GM23338 (cell line): ENCODE measurements around the gene TLR5. TPM values are rescaled to one million over a fixed set of nuclear protein-coding genes. Genes with fewer than 3 reads are reported as not detected.

Source experiments
- ATAC-seq: fragments of 200-7000 bp; cut with Tn5 transposase; 3 replicates; pipeline ENCODE4 v1.9.1; 2020
- DNase-seq: peaks from one replicate; pipeline ENCODE4 v3.0.0-alpha.2; 2015; ENCODE audit warnings: low spot score
- H2AFZ ChIP-seq: fragments of 200-600 bp; sonication (generic); 2 replicates; pipeline ENCODE4 v1.8.0; 2016; ENCODE audit warnings: antibody characterized with exemption, mild to moderate bottlenecking, moderate library complexity
- H3F3A ChIP-seq: fragments of 200-600 bp; sonication (generic); replicated peaks from 2 replicates; pipeline ENCODE4 v1.8.0; 2017; ENCODE audit warnings: antibody characterized with exemption, mixed run types, low read depth
- H3K27ac ChIP-seq: fragments of 200-600 bp; sonication (generic); 2 replicates; pipeline ENCODE4 v1.6.1; 2016; ENCODE audit warnings: low read depth
- H3K27me3 ChIP-seq: fragments of 200-600 bp; sonication (generic); 2 replicates; pipeline ENCODE4 v1.8.0; 2016; ENCODE audit warnings: mild to moderate bottlenecking, mixed run types, moderate library complexity; ENCODE audit not compliant: insufficient read depth
- H3K36me3 ChIP-seq: fragments of 200-600 bp; sonication (generic); 2 replicates; pipeline ENCODE4 v1.8.0; 2016; ENCODE audit warnings: mild to moderate bottlenecking; ENCODE audit not compliant: insufficient read depth
- H3K4me1 ChIP-seq: fragments of 200-600 bp; sonication (generic); 2 replicates; pipeline ENCODE4 v1.8.0; 2016; ENCODE audit warnings: mild to moderate bottlenecking, moderate library complexity; ENCODE audit not compliant: insufficient read depth
- H3K4me2 ChIP-seq: fragments of 200-600 bp; sonication (generic); 2 replicates; pipeline ENCODE4 v1.7.1; 2017; ENCODE audit warnings: mixed run types
- H3K4me3 ChIP-seq: fragments of 200-600 bp; sonication (generic); 2 replicates; pipeline ENCODE4 v1.6.1; 2016; ENCODE audit warnings: mixed run types
- H3K79me2 ChIP-seq: fragments of 200-600 bp; sonication (generic); replicated peaks from 2 replicates; pipeline ENCODE4 v1.8.0; 2017; ENCODE audit warnings: mild to moderate bottlenecking; ENCODE audit not compliant: insufficient read depth
- H3K9me2 ChIP-seq: fragments of 200-600 bp; sonication (generic); 2 replicates; pipeline ENCODE4 v1.8.0; 2017; ENCODE audit not compliant: insufficient read depth
- H4K20me1 ChIP-seq: fragments of 200-600 bp; sonication (generic); replicated peaks from 2 replicates; pipeline ENCODE4 v1.8.0; 2017; ENCODE audit warnings: mild to moderate bottlenecking; ENCODE audit not compliant: insufficient read depth
- H3K27ac Mint-ChIP-seq: 2 replicates; pipeline ENCODE4 v1.8.0; 2020; ENCODE audit warnings: inconsistent platforms, mild to moderate bottlenecking, moderate library complexity, mixed read lengths
- H3K27me3 Mint-ChIP-seq: 3 replicates; pipeline ENCODE4 v1.8.0; 2022; ENCODE audit warnings: low read depth, mild to moderate bottlenecking, moderate library complexity, mixed read lengths, inconsistent platforms; ENCODE audit not compliant: insufficient read depth, poor library complexity
- H3K36me3 Mint-ChIP-seq: 3 replicates; pipeline ENCODE4 v1.8.0; 2021; ENCODE audit warnings: low read depth, mild to moderate bottlenecking, inconsistent platforms, moderate library complexity, mixed read lengths
- H3K4me1 Mint-ChIP-seq: 3 replicates; pipeline ENCODE4 v1.8.0; 2020; ENCODE audit warnings: mild to moderate bottlenecking, inconsistent platforms, mixed read lengths
- H3K4me3 Mint-ChIP-seq: 3 replicates; pipeline ENCODE4 v1.8.0; 2021; ENCODE audit warnings: moderate library complexity, mild to moderate bottlenecking, inconsistent platforms, mixed read lengths
- H3K9me3 Mint-ChIP-seq: 3 replicates; pipeline ENCODE4 v1.8.0; 2020; ENCODE audit warnings: moderate library complexity, mild to moderate bottlenecking, inconsistent platforms, mixed read lengths
- EZH2phosphoT487 ChIP-seq: fragments of 200-600 bp; sonication (generic); IDR thresholded peaks from one replicate; pipeline ENCODE4 v1.8.1; 2018; ENCODE audit warnings: antibody characterized with exemption; ENCODE audit not compliant: unreplicated experiment
- NANOG ChIP-seq: IDR thresholded peaks from 2 replicates; pipeline ENCODE4 v1.6.1; 2016; ENCODE audit warnings: antibody characterized with exemption, borderline replicate concordance
- POLR2AphosphoS5 ChIP-seq: IDR thresholded peaks from 2 replicates; pipeline ENCODE4 v1.6.1; 2016; ENCODE audit warnings: antibody characterized with exemption, low read depth
- STAT1 ChIP-seq: IDR thresholded peaks from one replicate; pipeline ENCODE4 v1.6.1; 2016; ENCODE audit warnings: antibody characterized with exemption; ENCODE audit not compliant: unreplicated experiment
- polyA plus RNA-seq: library from polyadenylated mRNA; unstranded; fragments of >200 nt; fragmentation: Nextera tagmentation; extraction: Ambion mirVana; gene quantifications from 2 replicates; pipeline ENCODE4 v1.2.1, GENCODE V29; 2016
- total RNA-seq: library from RNA; depleted of rRNA; stranded (reverse); fragments of >200 nt; shearing (Covaris generic); gene quantifications from 2 replicates; pipeline ENCODE4 v1.2.3, GENCODE V29; 2014
- TF ChIP-seq, protein P1 (sequence below): IDR thresholded peaks from one replicate; pipeline ENCODE4 v1.6.1; 2018; ENCODE audit warnings: antibody characterized with exemption; ENCODE audit not compliant: unreplicated experiment
- TF ChIP-seq, protein P2 (sequence below), 2 experiments: fragments of 200-600 bp in 1 of 2; sonication (generic) in 1 of 2; conservative IDR thresholded peaks; 2 replicates each; pipeline versions ENCODE4 v1.5.1 to v1.6.1; 2016 to 2017; ENCODE audit warnings: antibody characterized with exemption in 2 of 2, low read depth in 2 of 2, mild to moderate bottlenecking in 2 of 2, moderate library complexity in 1 of 2
- TF ChIP-seq, protein P3 (sequence below): IDR thresholded peaks from 2 replicates; pipeline ENCODE4 v1.6.1; 2016; ENCODE audit warnings: antibody characterized with exemption
- TF ChIP-seq, protein P4 (sequence below): fragments of 250-450 bp; sonication (Bioruptor Pico); IDR thresholded peaks from 2 replicates; pipeline ENCODE4 v1.5.0; 2020; ENCODE audit warnings: mild to moderate bottlenecking, moderate library complexity

TLR5 gene
- total and polyA plus RNA-seq, 2 experiments from 2014 or later, result 0.10 to 0.39 TPM

DNA sequence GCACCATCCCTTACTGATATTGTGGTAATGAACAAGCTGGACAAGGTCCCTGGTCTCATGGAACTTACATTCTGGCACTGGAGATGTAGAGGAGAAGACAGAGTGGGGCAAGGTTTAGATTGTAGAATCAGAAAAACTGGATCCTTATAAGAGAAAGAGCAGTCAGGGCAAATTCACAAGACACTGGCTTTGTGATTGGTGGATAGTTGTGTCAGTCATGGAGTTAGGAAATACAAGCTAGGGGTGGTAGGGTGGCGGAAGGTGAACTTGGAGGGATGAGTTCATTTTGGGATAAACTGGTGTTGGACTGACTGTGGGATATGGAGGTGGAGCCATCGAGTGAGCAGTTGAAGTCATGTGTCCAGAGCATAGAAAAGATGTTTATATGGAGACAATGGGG lies 3.7 kb upstream of the TLR5 start (continued):
- TF ChIP-seq, protein P1, sequence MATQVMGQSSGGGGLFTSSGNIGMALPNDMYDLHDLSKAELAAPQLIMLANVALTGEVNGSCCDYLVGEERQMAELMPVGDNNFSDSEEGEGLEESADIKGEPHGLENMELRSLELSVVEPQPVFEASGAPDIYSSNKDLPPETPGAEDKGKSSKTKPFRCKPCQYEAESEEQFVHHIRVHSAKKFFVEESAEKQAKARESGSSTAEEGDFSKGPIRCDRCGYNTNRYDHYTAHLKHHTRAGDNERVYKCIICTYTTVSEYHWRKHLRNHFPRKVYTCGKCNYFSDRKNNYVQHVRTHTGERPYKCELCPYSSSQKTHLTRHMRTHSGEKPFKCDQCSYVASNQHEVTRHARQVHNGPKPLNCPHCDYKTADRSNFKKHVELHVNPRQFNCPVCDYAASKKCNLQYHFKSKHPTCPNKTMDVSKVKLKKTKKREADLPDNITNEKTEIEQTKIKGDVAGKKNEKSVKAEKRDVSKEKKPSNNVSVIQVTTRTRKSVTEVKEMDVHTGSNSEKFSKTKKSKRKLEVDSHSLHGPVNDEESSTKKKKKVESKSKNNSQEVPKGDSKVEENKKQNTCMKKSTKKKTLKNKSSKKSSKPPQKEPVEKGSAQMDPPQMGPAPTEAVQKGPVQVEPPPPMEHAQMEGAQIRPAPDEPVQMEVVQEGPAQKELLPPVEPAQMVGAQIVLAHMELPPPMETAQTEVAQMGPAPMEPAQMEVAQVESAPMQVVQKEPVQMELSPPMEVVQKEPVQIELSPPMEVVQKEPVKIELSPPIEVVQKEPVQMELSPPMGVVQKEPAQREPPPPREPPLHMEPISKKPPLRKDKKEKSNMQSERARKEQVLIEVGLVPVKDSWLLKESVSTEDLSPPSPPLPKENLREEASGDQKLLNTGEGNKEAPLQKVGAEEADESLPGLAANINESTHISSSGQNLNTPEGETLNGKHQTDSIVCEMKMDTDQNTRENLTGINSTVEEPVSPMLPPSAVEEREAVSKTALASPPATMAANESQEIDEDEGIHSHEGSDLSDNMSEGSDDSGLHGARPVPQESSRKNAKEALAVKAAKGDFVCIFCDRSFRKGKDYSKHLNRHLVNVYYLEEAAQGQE, result no peak
- TF ChIP-seq, protein P2, sequence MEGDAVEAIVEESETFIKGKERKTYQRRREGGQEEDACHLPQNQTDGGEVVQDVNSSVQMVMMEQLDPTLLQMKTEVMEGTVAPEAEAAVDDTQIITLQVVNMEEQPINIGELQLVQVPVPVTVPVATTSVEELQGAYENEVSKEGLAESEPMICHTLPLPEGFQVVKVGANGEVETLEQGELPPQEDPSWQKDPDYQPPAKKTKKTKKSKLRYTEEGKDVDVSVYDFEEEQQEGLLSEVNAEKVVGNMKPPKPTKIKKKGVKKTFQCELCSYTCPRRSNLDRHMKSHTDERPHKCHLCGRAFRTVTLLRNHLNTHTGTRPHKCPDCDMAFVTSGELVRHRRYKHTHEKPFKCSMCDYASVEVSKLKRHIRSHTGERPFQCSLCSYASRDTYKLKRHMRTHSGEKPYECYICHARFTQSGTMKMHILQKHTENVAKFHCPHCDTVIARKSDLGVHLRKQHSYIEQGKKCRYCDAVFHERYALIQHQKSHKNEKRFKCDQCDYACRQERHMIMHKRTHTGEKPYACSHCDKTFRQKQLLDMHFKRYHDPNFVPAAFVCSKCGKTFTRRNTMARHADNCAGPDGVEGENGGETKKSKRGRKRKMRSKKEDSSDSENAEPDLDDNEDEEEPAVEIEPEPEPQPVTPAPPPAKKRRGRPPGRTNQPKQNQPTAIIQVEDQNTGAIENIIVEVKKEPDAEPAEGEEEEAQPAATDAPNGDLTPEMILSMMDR (conservative IDR thresholded peaks at IDR 0.05; ENCODE audit: low read depth in 2 of 2), result no peak
- no peak for TF ChIP-seq POLR2AphosphoS5
- TF ChIP-seq NANOG, result no peak
- TF ChIP-seq, protein P3, sequence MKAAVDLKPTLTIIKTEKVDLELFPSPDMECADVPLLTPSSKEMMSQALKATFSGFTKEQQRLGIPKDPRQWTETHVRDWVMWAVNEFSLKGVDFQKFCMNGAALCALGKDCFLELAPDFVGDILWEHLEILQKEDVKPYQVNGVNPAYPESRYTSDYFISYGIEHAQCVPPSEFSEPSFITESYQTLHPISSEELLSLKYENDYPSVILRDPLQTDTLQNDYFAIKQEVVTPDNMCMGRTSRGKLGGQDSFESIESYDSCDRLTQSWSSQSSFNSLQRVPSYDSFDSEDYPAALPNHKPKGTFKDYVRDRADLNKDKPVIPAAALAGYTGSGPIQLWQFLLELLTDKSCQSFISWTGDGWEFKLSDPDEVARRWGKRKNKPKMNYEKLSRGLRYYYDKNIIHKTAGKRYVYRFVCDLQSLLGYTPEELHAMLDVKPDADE, result no peak

DNA sequence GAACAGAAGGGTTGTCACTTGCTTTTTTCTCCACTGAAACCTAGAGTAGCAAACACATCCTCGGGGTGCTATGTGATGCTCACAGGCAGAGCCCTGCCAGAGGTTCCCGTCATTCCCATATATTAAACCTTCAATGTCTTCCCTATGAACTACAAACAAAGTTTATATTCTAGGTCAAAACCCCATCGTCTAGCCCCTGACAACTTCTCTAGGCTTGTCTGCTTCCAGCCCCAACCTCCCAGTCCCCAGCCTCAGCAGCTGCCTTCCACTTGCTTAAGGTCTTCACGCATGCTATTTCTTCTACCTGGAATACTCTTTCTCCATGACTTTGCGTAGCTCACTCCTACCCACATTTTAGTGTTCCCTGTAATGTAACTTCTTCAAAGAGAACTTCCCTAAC lies 1.9 kb upstream of the TLR5 start:
- Mint-ChIP-seq H3K36me3 (no peaks in the 10 kb centered on the region), H3K4me1 (peaks cover 21% of the 10 kb centered on the region), H3K27ac (no peak overlapping the region), H3K27me3 (peaks cover 9% of the 10 kb centered on the region), H3K9me3 (peaks cover 6% of the 10 kb centered on the region; the same call in 2 of the 3 replicates), H3K4me3 (no peak overlapping the region)
- Histone ChIP-seq H3F3A (0 out of 2 replicates have a peak, but pooled peaks cover 10% of the 10 kb centered on the region), H4K20me1 (no peaks in the 10 kb centered on the region), H3K27ac (no peak overlapping the region), H3K4me1 (peaks cover 6% of the 10 kb centered on the region), H3K27me3 (0 out of 2 replicates have a peak, but pooled peaks cover 9% of the 10 kb centered on the region), H3K36me3 (no peaks in the 10 kb centered on the region), H3K9me2 (no peaks in the 10 kb centered on the region), H3K79me2 (no peaks in the 10 kb centered on the region), H3K4me3 (no peak overlapping the region), H3K4me2 (no peak overlapping the region), H2AFZ (no peak overlapping the region)
- DNase-seq (no peak), ATAC-seq (no peak)
- no peak for TF ChIP-seq STAT1
- TF ChIP-seq, protein P2 (conservative IDR thresholded peaks at IDR 0.05; ENCODE audit: low read depth in 2 of 2), result no peak
- no peak for TF ChIP-seq EZH2phosphoT487
- TF ChIP-seq, protein P3, result no peak
- TF ChIP-seq, protein P4, sequence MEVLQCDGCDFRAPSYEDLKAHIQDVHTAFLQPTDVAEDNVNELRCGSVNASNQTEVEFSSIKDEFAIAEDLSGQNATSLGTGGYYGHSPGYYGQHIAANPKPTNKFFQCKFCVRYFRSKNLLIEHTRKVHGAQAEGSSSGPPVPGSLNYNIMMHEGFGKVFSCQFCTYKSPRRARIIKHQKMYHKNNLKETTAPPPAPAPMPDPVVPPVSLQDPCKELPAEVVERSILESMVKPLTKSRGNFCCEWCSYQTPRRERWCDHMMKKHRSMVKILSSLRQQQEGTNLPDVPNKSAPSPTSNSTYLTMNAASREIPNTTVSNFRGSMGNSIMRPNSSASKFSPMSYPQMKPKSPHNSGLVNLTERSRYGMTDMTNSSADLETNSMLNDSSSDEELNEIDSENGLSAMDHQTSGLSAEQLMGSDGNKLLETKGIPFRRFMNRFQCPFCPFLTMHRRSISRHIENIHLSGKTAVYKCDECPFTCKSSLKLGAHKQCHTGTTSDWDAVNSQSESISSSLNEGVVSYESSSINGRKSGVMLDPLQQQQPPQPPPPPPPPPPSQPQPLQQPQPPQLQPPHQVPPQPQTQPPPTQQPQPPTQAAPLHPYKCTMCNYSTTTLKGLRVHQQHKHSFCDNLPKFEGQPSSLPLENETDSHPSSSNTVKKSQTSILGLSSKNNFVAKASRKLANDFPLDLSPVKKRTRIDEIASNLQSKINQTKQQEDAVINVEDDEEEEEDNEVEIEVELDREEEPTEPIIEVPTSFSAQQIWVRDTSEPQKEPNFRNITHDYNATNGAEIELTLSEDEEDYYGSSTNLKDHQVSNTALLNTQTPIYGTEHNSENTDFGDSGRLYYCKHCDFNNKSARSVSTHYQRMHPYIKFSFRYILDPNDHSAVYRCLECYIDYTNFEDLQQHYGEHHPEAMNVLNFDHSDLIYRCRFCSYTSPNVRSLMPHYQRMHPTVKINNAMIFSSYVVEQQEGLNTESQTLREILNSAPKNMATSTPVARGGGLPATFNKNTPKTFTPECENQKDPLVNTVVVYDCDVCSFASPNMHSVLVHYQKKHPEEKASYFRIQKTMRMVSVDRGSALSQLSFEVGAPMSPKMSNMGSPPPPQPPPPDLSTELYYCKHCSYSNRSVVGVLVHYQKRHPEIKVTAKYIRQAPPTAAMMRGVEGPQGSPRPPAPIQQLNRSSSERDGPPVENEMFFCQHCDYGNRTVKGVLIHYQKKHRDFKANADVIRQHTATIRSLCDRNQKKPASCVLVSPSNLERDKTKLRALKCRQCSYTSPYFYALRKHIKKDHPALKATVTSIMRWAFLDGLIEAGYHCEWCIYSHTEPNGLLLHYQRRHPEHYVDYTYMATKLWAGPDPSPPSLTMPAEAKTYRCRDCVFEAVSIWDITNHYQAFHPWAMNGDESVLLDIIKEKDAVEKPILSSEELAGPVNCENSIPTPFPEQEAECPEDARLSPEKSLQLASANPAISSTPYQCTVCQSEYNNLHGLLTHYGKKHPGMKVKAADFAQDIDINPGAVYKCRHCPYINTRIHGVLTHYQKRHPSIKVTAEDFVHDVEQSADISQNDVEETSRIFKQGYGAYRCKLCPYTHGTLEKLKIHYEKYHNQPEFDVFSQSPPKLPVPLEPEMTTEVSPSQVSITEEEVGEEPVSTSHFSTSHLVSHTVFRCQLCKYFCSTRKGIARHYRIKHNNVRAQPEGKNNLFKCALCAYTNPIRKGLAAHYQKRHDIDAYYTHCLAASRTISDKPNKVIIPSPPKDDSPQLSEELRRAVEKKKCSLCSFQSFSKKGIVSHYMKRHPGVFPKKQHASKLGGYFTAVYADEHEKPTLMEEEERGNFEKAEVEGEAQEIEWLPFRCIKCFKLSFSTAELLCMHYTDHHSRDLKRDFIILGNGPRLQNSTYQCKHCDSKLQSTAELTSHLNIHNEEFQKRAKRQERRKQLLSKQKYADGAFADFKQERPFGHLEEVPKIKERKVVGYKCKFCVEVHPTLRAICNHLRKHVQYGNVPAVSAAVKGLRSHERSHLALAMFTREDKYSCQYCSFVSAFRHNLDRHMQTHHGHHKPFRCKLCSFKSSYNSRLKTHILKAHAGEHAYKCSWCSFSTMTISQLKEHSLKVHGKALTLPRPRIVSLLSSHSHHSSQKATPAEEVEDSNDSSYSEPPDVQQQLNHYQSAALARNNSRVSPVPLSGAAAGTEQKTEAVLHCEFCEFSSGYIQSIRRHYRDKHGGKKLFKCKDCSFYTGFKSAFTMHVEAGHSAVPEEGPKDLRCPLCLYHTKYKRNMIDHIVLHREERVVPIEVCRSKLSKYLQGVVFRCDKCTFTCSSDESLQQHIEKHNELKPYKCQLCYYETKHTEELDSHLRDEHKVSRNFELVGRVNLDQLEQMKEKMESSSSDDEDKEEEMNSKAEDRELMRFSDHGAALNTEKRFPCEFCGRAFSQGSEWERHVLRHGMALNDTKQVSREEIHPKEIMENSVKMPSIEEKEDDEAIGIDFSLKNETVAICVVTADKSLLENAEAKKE (CRISPR knock-in tag), result no peak
- no peak for TF ChIP-seq POLR2AphosphoS5
